NCI-H748 (cell line): Measurements from ENCODE around the gene EEIG2.
"Not testable (repeated sequence)": the region's sequence is repeated elsewhere in the genome, so short reads cannot be mapped to it uniquely, and the experiment has no call there.

Experiments used
- DNase-seq: peaks from one replicate; lab custom pipeline; 2025; ENCODE audit not compliant: unreplicated experiment; lab: John Stamatoyannopoulos, UW

EEIG2 gene

GRCh38 chr1:108541861-108542260 is 18.0 kb upstream of the EEIG2 start:
- DNase-seq = no peak

GRCh38 chr1:108547493-108547892 is 12.4 kb upstream of the EEIG2 start:
- DNase-seq = not testable (repeated sequence)

- no peak for DNase-seq
Measured at GRCh38 chr1:108551137-108551862, 8.6 kb upstream of the EEIG2 start.

- no peak for DNase-seq
Measured at GRCh38 chr1:108553905-108554304, 6.0 kb upstream of the EEIG2 start.

- no peak for DNase-seq
Measured at GRCh38 chr1:108554682-108555427, 5.0 kb upstream of the EEIG2 start.

GRCh38 chr1:108556066-108556465 is 3.8 kb upstream of the EEIG2 start:
- no peak for DNase-seq

GRCh38 chr1:108556499-108556898 is 3.4 kb upstream of the EEIG2 start:
- DNase-seq = no peak

- no peak for DNase-seq
Measured at GRCh38 chr1:108557296-108557695, 2.6 kb upstream of the EEIG2 start.

GRCh38 chr1:108560189-108560873 is 431 bp downstream of the EEIG2 start:
- peak; percentile 73 for DNase-seq

GRCh38 chr1:108560874-108561459 is 1.1 kb downstream of the EEIG2 start:
- DNase-seq = peak; percentile 77

- DNase-seq = peak; percentile 85
Measured at GRCh38 chr1:108561689-108562326, 1.9 kb downstream of the EEIG2 start.

- DNase-seq = no peak
Measured at GRCh38 chr1:108563808-108564207, 3.9 kb downstream of the EEIG2 start.

GRCh38 chr1:108565081-108565480 is 5.2 kb downstream of the EEIG2 start:
- DNase-seq = no peak

- DNase-seq = no peak
Measured at GRCh38 chr1:108565512-108565911, 5.6 kb downstream of the EEIG2 start.

GRCh38 chr1:108568589-108568988 is 8.7 kb downstream of the EEIG2 start:
- no peak for DNase-seq

- no peak for DNase-seq
Measured at GRCh38 chr1:108569097-108569728, 9.3 kb downstream of the EEIG2 start.

- DNase-seq = peak; percentile 6
Measured at GRCh38 chr1:108570128-108570527, 10.2 kb downstream of the EEIG2 start.

GRCh38 chr1:108570998-108571401 is 11.1 kb downstream of the EEIG2 start:
- no peak for DNase-seq

- no peak for DNase-seq
Measured at GRCh38 chr1:108572182-108572581, 12.3 kb downstream of the EEIG2 start.

- no peak for DNase-seq
Measured at GRCh38 chr1:108573183-108573582, 13.3 kb downstream of the EEIG2 start.

GRCh38 chr1:108574008-108574407 is 14.1 kb downstream of the EEIG2 start:
- DNase-seq = no peak
